ENCODE measurements around the gene FXYD2.

GRCh38 chr11:117868088-117868487 lies 43.5 kb upstream of the FXYD2 start:
- no peak for TF ChIP-seq CTCF (IDR thresholded peaks at IDR 0.05)
- TF ChIP-seq POLR2A (IDR thresholded peaks at IDR 0.05): no peak

Data from lower leg skin (tissue), 3 donors.